Activated CD8-positive, alpha-beta T cell treated with anti-CD3 and anti-CD28 coated beads for 36 hours (primary cell): ENCODE results near the gene COG8. TPM values are rescaled to one million over a fixed set of nuclear protein-coding genes. Genes with fewer than 3 reads are reported as not detected.

Experiments used
- ATAC-seq: fragments of 200-7000 bp; cut with Tn5 transposase; one replicate; pipeline ENCODE4 v1.10.0; 2021; ENCODE audit warnings: mild to moderate bottlenecking, moderate library complexity
- CTCF ChIA-PET: fragments of 350-600 bp; sonication (Branson Sonifier 250); formaldehyde crosslinking; loops from one replicate; lab custom pipeline; 2021; ENCODE audit warnings: antibody characterized with exemption; lab: Charles Lee
- POLR2A ChIA-PET: fragments of 350-600 bp; sonication (Branson Sonifier 250); formaldehyde crosslinking; loops from one replicate; lab custom pipeline; 2021; ENCODE audit warnings: antibody characterized with exemption; lab: Charles Lee
- DNase-seq: peaks from one replicate; pipeline ENCODE4 v3.0.0-alpha.2; 2020
- H3K27ac Mint-ChIP-seq: one replicate; pipeline ENCODE4 v1.8.0; 2021; ENCODE audit warnings: mild to moderate bottlenecking, mixed read lengths
- H3K27me3 Mint-ChIP-seq: one replicate; pipeline ENCODE4 v1.8.0; 2021; ENCODE audit warnings: mixed read lengths
- H3K36me3 Mint-ChIP-seq: one replicate; pipeline ENCODE4 v1.8.0; 2021; ENCODE audit warnings: low read depth, mixed read lengths
- H3K4me1 Mint-ChIP-seq: one replicate; pipeline ENCODE4 v1.8.0; 2021; ENCODE audit warnings: low read depth, mixed read lengths
- H3K4me3 Mint-ChIP-seq: one replicate; pipeline ENCODE4 v1.8.0; 2021; ENCODE audit warnings: mild to moderate bottlenecking, moderate library complexity, mixed read lengths
- H3K9me3 Mint-ChIP-seq: one replicate; pipeline ENCODE4 v1.8.0; 2021; ENCODE audit warnings: mixed read lengths
- CTCF ChIP-seq: fragments of 200-600 bp; IDR thresholded peaks from one replicate; pipeline ENCODE4 v1.8.0; 2022; ENCODE audit warnings: antibody characterized with exemption, mild to moderate bottlenecking
- intact Hi-C: fragments of 100-400 bp; cut with micrococcal nuclease; formaldehyde crosslinking; loops from one replicate; pipeline ENCODE4 v1.10.0; 2022
- total RNA-seq, 2 experiments: library from RNA; stranded (reverse); gene quantifications; one replicate each; pipeline ENCODE4 v1.2.3, GENCODE V29; 2021

The COG8 gene
- total RNA-seq, 2 experiments from 2014 or later, result 26.0 to 27.4 TPM

GRCh38 chr16:69349536-69349935, 10.2 kb upstream of the COG8 start:
- intact Hi-C loops, result no loop called here
- Mint-ChIP-seq H3K27me3 (no peaks in the 10 kb centered on the region), H3K4me3 (no peak overlapping the region), H3K36me3 (peaks cover 19% of the 10 kb centered on the region), H3K9me3 (no peaks in the 10 kb centered on the region), H3K4me1 (peaks cover 9% of the 10 kb centered on the region), H3K27ac (no peak overlapping the region)
- CTCF ChIA-PET, result no interaction called here
- no peak for TF ChIP-seq CTCF
- ATAC-seq, result no peak
- DNase-seq, result no peak
- POLR2A ChIA-PET, result no interaction called here

GRCh38 chr16:69348222-69348621, 8.9 kb upstream of the COG8 start:
- DNase-seq (no peak), ATAC-seq (no peak)
- TF ChIP-seq CTCF, result no peak
- POLR2A ChIA-PET, result no interaction called here
- no peaks in the 10 kb centered on the region for H3K9me3 Mint-ChIP-seq
- intact Hi-C loops, result no loop called here
- CTCF ChIA-PET, result no interaction called here
- H3K36me3 Mint-ChIP-seq, result peaks cover 25% of the 10 kb centered on the region
- H3K27me3 Mint-ChIP-seq, result no peaks in the 10 kb centered on the region
- H3K4me1 Mint-ChIP-seq, result peaks cover 12% of the 10 kb centered on the region
- no peak overlapping the region for H3K4me3 Mint-ChIP-seq
- H3K27ac Mint-ChIP-seq, result no peak overlapping the region

- ChIA-PET POLR2A (no interaction called here), CTCF (interaction anchor here (0.9 kb wide), 1 partner anchor 8 kb away, joined by 3 read pairs; no protein-coding TSS in a partner anchor)
- intact Hi-C loops, result no loop called here
- TF ChIP-seq CTCF, result no peak
- Mint-ChIP-seq H3K4me1 (peaks cover 23% of the 10 kb centered on the region), H3K36me3 (peaks cover 29% of the 10 kb centered on the region), H3K4me3 (no peak overlapping the region), H3K27ac (no peak overlapping the region), H3K27me3 (no peaks in the 10 kb centered on the region), H3K9me3 (no peaks in the 10 kb centered on the region)
- DNase-seq (no peak), ATAC-seq (no peak)
Observed at GRCh38 chr16:69346683-69347082, 7.3 kb upstream of the COG8 start.

- peaks cover 37% of the 10 kb centered on the region for H3K36me3 Mint-ChIP-seq
- no peak for TF ChIP-seq CTCF
- H3K4me3 Mint-ChIP-seq, result no peak overlapping the region
- DNase-seq (no peak), ATAC-seq (no peak)
- H3K27ac Mint-ChIP-seq, result no peak overlapping the region
- intact Hi-C loops, result no loop called here
- no peaks in the 10 kb centered on the region for H3K27me3 Mint-ChIP-seq
- POLR2A ChIA-PET, result no interaction called here
- CTCF ChIA-PET, result no interaction called here
- peaks cover 30% of the 10 kb centered on the region for H3K4me1 Mint-ChIP-seq
- H3K9me3 Mint-ChIP-seq, result no peaks in the 10 kb centered on the region
Observed at GRCh38 chr16:69345923-69346322, 6.6 kb upstream of the COG8 start.

- Mint-ChIP-seq H3K36me3 (peaks cover 49% of the 10 kb centered on the region), H3K4me1 (peaks cover 36% of the 10 kb centered on the region), H3K27me3 (no peaks in the 10 kb centered on the region), H3K9me3 (no peaks in the 10 kb centered on the region), H3K4me3 (no peak overlapping the region), H3K27ac (no peak overlapping the region)
- intact Hi-C loops, result no loop called here
- CTCF ChIA-PET, result no interaction called here
- no peak for ATAC-seq
- no peak for TF ChIP-seq CTCF
- DNase-seq, result no peak
- POLR2A ChIA-PET, result interaction anchor here (0.6 to 1.5 kb wide), 5 partner anchors 9 to 1122 kb away, joined by 3 to 4 read pairs (median 3); no protein-coding TSS in a partner anchor
Observed at GRCh38 chr16:69344171-69344570, 4.8 kb upstream of the COG8 start.
